HepG2 (cell line): ENCODE results near the gene FNDC3B. TPM values are rescaled to one million over a fixed set of nuclear protein-coding genes. Genes with fewer than 3 reads are reported as not detected.

Experiments
- ELF1 ChIP-seq: sonication (generic); formaldehyde crosslinking; IDR thresholded peaks from 2 replicates; pipeline ENCODE4 v1.4.0; 2020; ENCODE audit warnings: missing genetic modification reagents
- HMGXB3 ChIP-seq: sonication (generic); formaldehyde crosslinking; IDR thresholded peaks from 2 replicates; pipeline ENCODE4 v1.4.0; 2020; ENCODE audit warnings: missing genetic modification reagents, borderline replicate concordance
- HOMEZ ChIP-seq: IDR thresholded peaks from 2 replicates; pipeline ENCODE4 v1.6.1; 2016; ENCODE audit warnings: low read depth
- TOE1 ChIP-seq: sonication (generic); formaldehyde crosslinking; IDR thresholded peaks from 2 replicates; pipeline ENCODE4 v1.4.0; 2020; ENCODE audit warnings: mild to moderate bottlenecking, missing genetic modification reagents
- ZBTB20 ChIP-seq: sonication (generic); formaldehyde crosslinking; IDR thresholded peaks from 2 replicates; pipeline ENCODE4 v1.8.1; 2023; ENCODE audit warnings: missing genetic modification reagents, low read depth, mild to moderate bottlenecking, borderline replicate concordance
- ZBTB21 ChIP-seq: sonication (generic); formaldehyde crosslinking; IDR thresholded peaks from 2 replicates; pipeline ENCODE4 v1.4.0; 2020; ENCODE audit warnings: missing genetic modification reagents
- ZBTB3 ChIP-seq: sonication (generic); formaldehyde crosslinking; IDR thresholded peaks from 2 replicates; pipeline ENCODE4 v1.4.0; 2020; ENCODE audit warnings: low read depth, mild to moderate bottlenecking, moderate library complexity, missing genetic modification reagents, borderline replicate concordance
- ZKSCAN8 ChIP-seq: IDR thresholded peaks from 2 replicates; pipeline ENCODE4 v1.6.1; 2016; ENCODE audit warnings: borderline replicate concordance, missing genetic modification reagents, missing compliant biosample characterization
- ZNF598 ChIP-seq: sonication (generic); formaldehyde crosslinking; IDR thresholded peaks from 2 replicates; pipeline ENCODE4 v1.5.1; 2020; ENCODE audit warnings: mild to moderate bottlenecking, missing genetic modification reagents, borderline replicate concordance
- ZNF816 ChIP-seq: sonication (generic); formaldehyde crosslinking; IDR thresholded peaks from 2 replicates; pipeline ENCODE4 v1.8.0; 2022; ENCODE audit warnings: missing genetic modification reagents, mild to moderate bottlenecking, borderline replicate concordance
- polyA plus RNA-seq, 8 experiments: library from polyadenylated mRNA; depleted of rRNA in 3 of 8; stranded (reverse) in 7 of 8; unstranded in 1 of 8; fragments of >200 nt; fragmentation: Illumina TruSeq in 4 of 8; extraction: Trizol in 4 of 8; gene quantifications; 2 replicates each; pipeline versions ENCODE4 v1.2.1 to v1.2.3, GENCODE V29; 2011 to 2016; ENCODE audit warnings: low read depth in 4 of 8, missing spikeins in 1 of 8, mixed read lengths in 1 of 8; ENCODE audit not compliant: insufficient read depth in 1 of 8
- total RNA-seq, 5 experiments: library from RNA; depleted of rRNA; stranded (reverse); fragments of >200 nt; fragmentation: Illumina TruSeq; extraction: Trizol; gene quantifications; 2 replicates each; pipeline ENCODE4 v1.2.3, GENCODE V29; 2016; ENCODE audit warnings: low read depth in 1 of 5
- TF ChIP-seq, protein P1 (sequence below): sonication (generic); formaldehyde crosslinking; IDR thresholded peaks from 2 replicates; pipeline ENCODE4 v1.5.0; 2020; ENCODE audit warnings: mild to moderate bottlenecking, missing genetic modification reagents
- TF ChIP-seq, protein P2 (sequence below): IDR thresholded peaks from 2 replicates; pipeline ENCODE4 v1.6.1; 2012; ENCODE audit warnings: low read length, improper control_type of control experiment
- TF ChIP-seq, protein P3 (sequence below): sonication (generic); formaldehyde crosslinking; conservative IDR thresholded peaks from 2 replicates; pipeline ENCODE4 v1.5.0; 2020; ENCODE audit warnings: missing genetic modification reagents
- TF ChIP-seq, protein P4 (sequence below): sonication (generic); formaldehyde crosslinking; IDR thresholded peaks from 2 replicates; pipeline ENCODE4 v1.4.0; 2020; ENCODE audit warnings: mild to moderate bottlenecking, missing genetic modification reagents

FNDC3B gene
- total and polyA plus RNA-seq, 2 of the 13 experiments (the other 11 are each of a cell fraction or from before 2014, with no cell fraction given) = 74.8 to 103 TPM

DNA sequence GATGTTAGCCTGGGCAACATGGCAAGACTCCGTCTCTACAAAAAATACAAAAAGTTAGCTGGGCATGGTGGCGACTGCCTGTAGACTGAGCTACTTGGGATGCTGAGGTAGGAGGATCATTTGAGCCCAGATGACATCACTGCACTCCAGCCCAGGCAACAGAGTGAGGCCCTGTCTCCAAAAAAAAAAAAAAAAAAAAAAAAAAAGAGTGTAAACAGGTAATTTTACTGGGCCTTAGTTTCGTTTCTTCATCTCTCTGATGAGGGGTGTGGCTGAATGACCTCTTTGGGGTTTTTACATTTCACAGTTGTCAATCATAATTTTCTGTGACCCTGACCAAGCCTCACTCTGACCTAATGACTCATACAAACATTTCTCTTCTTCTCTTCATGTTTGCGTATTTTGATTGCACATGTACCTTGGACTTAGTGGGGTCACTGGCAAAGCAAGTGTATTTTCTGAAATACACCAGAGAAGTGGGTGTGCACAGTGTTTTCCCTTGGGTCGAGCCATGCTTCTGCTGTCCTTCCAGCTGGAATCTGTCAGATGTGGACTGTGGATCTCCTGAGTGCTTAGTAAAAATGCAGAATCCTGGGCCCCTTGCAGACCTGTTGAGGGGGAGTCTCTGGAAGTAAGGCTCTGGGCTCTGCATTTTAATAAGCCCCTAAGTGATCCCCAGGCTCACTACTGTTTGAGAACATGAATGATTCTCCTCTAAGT, 140.5 kb downstream of the FNDC3B start (continued):
- TF ChIP-seq, protein P1, sequence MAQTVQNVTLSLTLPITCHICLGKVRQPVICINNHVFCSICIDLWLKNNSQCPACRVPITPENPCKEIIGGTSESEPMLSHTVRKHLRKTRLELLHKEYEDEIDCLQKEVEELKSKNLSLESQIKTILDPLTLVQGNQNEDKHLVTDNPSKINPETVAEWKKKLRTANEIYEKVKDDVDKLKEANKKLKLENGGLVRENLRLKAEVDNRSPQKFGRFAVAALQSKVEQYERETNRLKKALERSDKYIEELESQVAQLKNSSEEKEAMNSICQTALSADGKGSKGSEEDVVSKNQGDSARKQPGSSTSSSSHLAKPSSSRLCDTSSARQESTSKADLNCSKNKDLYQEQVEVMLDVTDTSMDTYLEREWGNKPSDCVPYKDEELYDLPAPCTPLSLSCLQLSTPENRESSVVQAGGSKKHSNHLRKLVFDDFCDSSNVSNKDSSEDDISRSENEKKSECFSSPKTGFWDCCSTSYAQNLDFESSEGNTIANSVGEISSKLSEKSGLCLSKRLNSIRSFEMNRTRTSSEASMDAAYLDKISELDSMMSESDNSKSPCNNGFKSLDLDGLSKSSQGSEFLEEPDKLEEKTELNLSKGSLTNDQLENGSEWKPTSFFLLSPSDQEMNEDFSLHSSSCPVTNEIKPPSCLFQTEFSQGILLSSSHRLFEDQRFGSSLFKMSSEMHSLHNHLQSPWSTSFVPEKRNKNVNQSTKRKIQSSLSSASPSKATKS (CRISPR knock-in tag) = no peak
- no peak for TF ChIP-seq ZNF816 (CRISPR knock-in tag)
- TF ChIP-seq, protein P2, sequence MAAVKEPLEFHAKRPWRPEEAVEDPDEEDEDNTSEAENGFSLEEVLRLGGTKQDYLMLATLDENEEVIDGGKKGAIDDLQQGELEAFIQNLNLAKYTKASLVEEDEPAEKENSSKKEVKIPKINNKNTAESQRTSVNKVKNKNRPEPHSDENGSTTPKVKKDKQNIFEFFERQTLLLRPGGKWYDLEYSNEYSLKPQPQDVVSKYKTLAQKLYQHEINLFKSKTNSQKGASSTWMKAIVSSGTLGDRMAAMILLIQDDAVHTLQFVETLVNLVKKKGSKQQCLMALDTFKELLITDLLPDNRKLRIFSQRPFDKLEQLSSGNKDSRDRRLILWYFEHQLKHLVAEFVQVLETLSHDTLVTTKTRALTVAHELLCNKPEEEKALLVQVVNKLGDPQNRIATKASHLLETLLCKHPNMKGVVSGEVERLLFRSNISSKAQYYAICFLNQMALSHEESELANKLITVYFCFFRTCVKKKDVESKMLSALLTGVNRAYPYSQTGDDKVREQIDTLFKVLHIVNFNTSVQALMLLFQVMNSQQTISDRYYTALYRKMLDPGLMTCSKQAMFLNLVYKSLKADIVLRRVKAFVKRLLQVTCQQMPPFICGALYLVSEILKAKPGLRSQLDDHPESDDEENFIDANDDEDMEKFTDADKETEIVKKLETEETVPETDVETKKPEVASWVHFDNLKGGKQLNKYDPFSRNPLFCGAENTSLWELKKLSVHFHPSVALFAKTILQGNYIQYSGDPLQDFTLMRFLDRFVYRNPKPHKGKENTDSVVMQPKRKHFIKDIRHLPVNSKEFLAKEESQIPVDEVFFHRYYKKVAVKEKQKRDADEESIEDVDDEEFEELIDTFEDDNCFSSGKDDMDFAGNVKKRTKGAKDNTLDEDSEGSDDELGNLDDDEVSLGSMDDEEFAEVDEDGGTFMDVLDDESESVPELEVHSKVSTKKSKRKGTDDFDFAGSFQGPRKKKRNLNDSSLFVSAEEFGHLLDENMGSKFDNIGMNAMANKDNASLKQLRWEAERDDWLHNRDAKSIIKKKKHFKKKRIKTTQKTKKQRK = no peak
- TF ChIP-seq ZBTB3 (CRISPR knock-in tag) = no peak
- TF ChIP-seq ZNF598 (CRISPR knock-in tag) = no peak
- TF ChIP-seq ELF1 (CRISPR knock-in tag) = no peak
- peak; percentile 89; the same call in 1 of the 2 replicates for TF ChIP-seq HOMEZ (CRISPR knock-in tag)
- TF ChIP-seq ZKSCAN8 (CRISPR knock-in tag) = peak; percentile 88; the same call in 1 of the 2 replicates
- TF ChIP-seq ZBTB20 (CRISPR knock-in tag) = peak; percentile 94
- TF ChIP-seq HMGXB3 (CRISPR knock-in tag) = peak; percentile 42; the same call in 1 of the 2 replicates
- TF ChIP-seq, protein P3, sequence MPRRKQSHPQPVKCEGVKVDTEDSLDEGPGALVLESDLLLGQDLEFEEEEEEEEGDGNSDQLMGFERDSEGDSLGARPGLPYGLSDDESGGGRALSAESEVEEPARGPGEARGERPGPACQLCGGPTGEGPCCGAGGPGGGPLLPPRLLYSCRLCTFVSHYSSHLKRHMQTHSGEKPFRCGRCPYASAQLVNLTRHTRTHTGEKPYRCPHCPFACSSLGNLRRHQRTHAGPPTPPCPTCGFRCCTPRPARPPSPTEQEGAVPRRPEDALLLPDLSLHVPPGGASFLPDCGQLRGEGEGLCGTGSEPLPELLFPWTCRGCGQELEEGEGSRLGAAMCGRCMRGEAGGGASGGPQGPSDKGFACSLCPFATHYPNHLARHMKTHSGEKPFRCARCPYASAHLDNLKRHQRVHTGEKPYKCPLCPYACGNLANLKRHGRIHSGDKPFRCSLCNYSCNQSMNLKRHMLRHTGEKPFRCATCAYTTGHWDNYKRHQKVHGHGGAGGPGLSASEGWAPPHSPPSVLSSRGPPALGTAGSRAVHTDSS (CRISPR knock-in tag) = no peak
- TF ChIP-seq, protein P4, sequence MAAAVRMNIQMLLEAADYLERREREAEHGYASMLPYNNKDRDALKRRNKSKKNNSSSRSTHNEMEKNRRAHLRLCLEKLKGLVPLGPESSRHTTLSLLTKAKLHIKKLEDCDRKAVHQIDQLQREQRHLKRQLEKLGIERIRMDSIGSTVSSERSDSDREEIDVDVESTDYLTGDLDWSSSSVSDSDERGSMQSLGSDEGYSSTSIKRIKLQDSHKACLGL (CRISPR knock-in tag) = no peak
- peak; percentile 82; the same call in 1 of the 2 replicates for TF ChIP-seq TOE1
- TF ChIP-seq ZBTB21 = no peak
